ENCODE results near the gene PDLIM1. TPM values are rescaled to one million over a fixed set of nuclear protein-coding genes. Genes with fewer than 3 reads are reported as not detected.

PDLIM1 gene
- total and polyA plus RNA-seq, 9 of the 15 experiments (the other 6 are each of a cell fraction or from before 2014, with no cell fraction given) = 19.8 to 164 (median 39.1) TPM

DNA sequence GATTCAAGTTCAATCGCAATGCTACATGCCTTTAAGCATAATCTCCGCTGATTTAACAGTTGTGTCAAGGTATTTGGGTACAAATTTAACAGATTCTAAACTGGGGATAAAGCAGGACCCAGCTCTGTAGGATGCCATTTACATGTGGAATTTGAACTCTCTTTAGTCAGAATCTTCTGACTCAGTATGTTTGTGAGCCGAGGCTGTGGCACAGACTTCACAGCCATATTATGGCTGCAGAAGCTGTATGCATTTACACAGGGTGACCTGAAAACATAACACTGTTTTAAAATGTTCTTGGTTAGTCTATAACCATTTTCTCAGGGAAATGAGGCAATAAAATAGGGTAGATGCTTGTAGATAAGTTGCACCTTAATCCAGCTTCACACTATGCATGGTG is 8.7 kb downstream of the PDLIM1 start:
- FAIRE-seq = no peak
- Histone ChIP-seq H2AFZ (ENCODE audit: low read depth, low read length) (no peak overlapping the region), H3K9me1 (ENCODE audit: control insufficient read depth, insufficient read depth, low read length) (peaks cover 4% of the 10 kb centered on the region), H3K9ac (ENCODE audit: insufficient read depth in 1 of 2, low read depth in 2 of 2, low read length in 2 of 2) (no peak overlapping the region), H3K4me3 (no peak overlapping the region), H3K4me1 (replicated peaks in 1 of 2; ENCODE audit: control insufficient read depth in 2 of 2, insufficient read depth in 2 of 2, low read length in 2 of 2) (peaks cover 11 to 28% of the 10 kb centered on the region in 2 experiments), H3K9me3 (replicated peaks; ENCODE audit: control insufficient read depth, insufficient read depth, low read depth, low read length) (no peaks in the 10 kb centered on the region), H4K20me1 (replicated peaks; ENCODE audit: control insufficient read depth, insufficient read depth, low read length) (peaks cover 12% of the 10 kb centered on the region), H3K36me3 (ENCODE audit: control insufficient read depth, insufficient read depth, low read length) (peaks cover 6% of the 10 kb centered on the region; the same call in 2 of the 3 replicates), H3K4me2 (ENCODE audit: insufficient read depth, low read length) (no peak overlapping the region), H3K79me2 (ENCODE audit: control insufficient read depth, insufficient read depth, low read length) (peaks cover 90% of the 10 kb centered on the region), H3K27me3 (ENCODE audit: control insufficient read depth in 2 of 2, insufficient read depth in 2 of 2, low read length in 2 of 2) (no peaks in the 10 kb centered on the region), H3K27ac (ENCODE audit: extremely low read depth, low read depth, low read length) (no peak overlapping the region)
- no peak for ATAC-seq
- WGBS (ENCODE audit: insufficient coverage, low coverage, missing lambda C conversion rate) = 97% methylated on average over 3 of the region's 3 CpGs
- in situ Hi-C loops (cut with MboI) (no loop called here), intact Hi-C loops (cut with micrococcal nuclease) (no loop called here)
- DNase-seq (ENCODE audit: extremely low read depth in 1 of 4, low spot score in 3 of 4) = no peak
- no TSS peak for BruUV-seq (replicated peaks)
- ChIA-PET CTCF (ENCODE audit: low intra/inter-chr PET ratio) (no interaction called here), POLR2A (no interaction called here)
- no peak for TF ChIP-seq DMBX1 (CRISPR knock-in tag; IDR thresholded peaks at IDR 0.05; ENCODE audit: borderline replicate concordance)
- TF ChIP-seq TAL1 (IDR thresholded peaks at IDR 0.05) = no peak
- TF ChIP-seq HDAC8 (tag; IDR thresholded peaks at IDR 0.05) = no peak
- TF ChIP-seq ZNF584 (CRISPR knock-in tag; IDR thresholded peaks at IDR 0.05; ENCODE audit: low read depth) = no peak
- TF ChIP-seq ZNF407 (IDR thresholded peaks at IDR 0.05; ENCODE audit: low read depth) = no peak
- no peak for TF ChIP-seq CBX8 (IDR thresholded peaks at IDR 0.05; ENCODE audit: borderline replicate concordance, extremely low read depth, low read depth, low read length, poor library complexity, severe bottlenecking)
- TF ChIP-seq CREM (IDR thresholded peaks at IDR 0.05; ENCODE audit: low read depth) = no peak
- TF ChIP-seq CREB5 (CRISPR knock-in tag; IDR thresholded peaks at IDR 0.05) = no peak
- TF ChIP-seq SMC3 (conservative IDR thresholded peaks at IDR 0.05; ENCODE audit: insufficient read depth, low read depth, low read length) = no peak
- TF ChIP-seq, protein P1, sequence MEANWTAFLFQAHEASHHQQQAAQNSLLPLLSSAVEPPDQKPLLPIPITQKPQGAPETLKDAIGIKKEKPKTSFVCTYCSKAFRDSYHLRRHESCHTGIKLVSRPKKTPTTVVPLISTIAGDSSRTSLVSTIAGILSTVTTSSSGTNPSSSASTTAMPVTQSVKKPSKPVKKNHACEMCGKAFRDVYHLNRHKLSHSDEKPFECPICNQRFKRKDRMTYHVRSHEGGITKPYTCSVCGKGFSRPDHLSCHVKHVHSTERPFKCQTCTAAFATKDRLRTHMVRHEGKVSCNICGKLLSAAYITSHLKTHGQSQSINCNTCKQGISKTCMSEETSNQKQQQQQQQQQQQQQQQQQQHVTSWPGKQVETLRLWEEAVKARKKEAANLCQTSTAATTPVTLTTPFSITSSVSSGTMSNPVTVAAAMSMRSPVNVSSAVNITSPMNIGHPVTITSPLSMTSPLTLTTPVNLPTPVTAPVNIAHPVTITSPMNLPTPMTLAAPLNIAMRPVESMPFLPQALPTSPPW (CRISPR knock-in tag; IDR thresholded peaks at IDR 0.05) = no peak
- no peak for TF ChIP-seq CAMTA2 (CRISPR knock-in tag; conservative IDR thresholded peaks at IDR 0.05)
- TF ChIP-seq ZSCAN32 (CRISPR knock-in tag; IDR thresholded peaks at IDR 0.05) = no peak

All from K562 (cell line).